K562 (cell line): ENCODE measurements around the gene HINT2. TPM values are rescaled to one million over a fixed set of nuclear protein-coding genes. Genes with fewer than 3 reads are reported as not detected.
A peak's percentile ranks its signal among the peaks of the same experiment; 100 is the strongest.

Experiments
- CEBPB ChIP-seq: fragments of 450-650 bp; IDR thresholded peaks from 2 replicates; pipeline ENCODE4 v1.6.1; 2016; ENCODE audit warnings: missing genetic modification characterization, missing compliant biosample characterization
- CEBPG ChIP-seq, 3 experiments: fragments of 200-800 bp in 1 of 3; sonication (Bioruptor generic) in 1 of 3; sonication (generic) in 1 of 3; formaldehyde crosslinking in 1 of 3; IDR thresholded peaks in 2 of 3; conservative IDR thresholded peaks in 1 of 3; 2 replicates each; pipeline versions ENCODE4 v1.6.1 to v1.8.0; 2016 to 2022; ENCODE audit warnings: missing compliant biosample characterization in 2 of 3, missing genetic modification characterization in 2 of 3, mild to moderate bottlenecking in 1 of 3, missing genetic modification reagents in 1 of 3
- CHD1 ChIP-seq: fragments of 200-600 bp; sonication (generic); IDR thresholded peaks from one replicate; pipeline ENCODE4 v1.6.1; 2012; ENCODE audit warnings: mild to moderate bottlenecking, moderate library complexity, low read length, inconsistent platforms
- DACH1 ChIP-seq: fragments of 450-650 bp; IDR thresholded peaks from 2 replicates; pipeline ENCODE4 v1.6.1; 2018; ENCODE audit not compliant: partially characterized antibody
- E2F3 ChIP-seq: fragments of 250-450 bp; sonication (Bioruptor Pico); IDR thresholded peaks from 2 replicates; pipeline ENCODE4 v1.4.0; 2020; ENCODE audit warnings: mild to moderate bottlenecking
- ELF2 ChIP-seq: fragments of 250-450 bp; sonication (Bioruptor Pico); IDR thresholded peaks from 2 replicates; pipeline ENCODE4 v1.5.0; 2021; ENCODE audit warnings: mild to moderate bottlenecking
- FOSL1 ChIP-seq: fragments of 200-800 bp; sonication (Bioruptor generic); conservative IDR thresholded peaks from 2 replicates; pipeline ENCODE4 v1.6.1; 2016; ENCODE audit warnings: missing genetic modification characterization, missing compliant biosample characterization
- GTF2E2 ChIP-seq: fragments of 200-800 bp; sonication (Bioruptor generic); IDR thresholded peaks from 2 replicates; pipeline ENCODE4 v1.6.1; 2016; ENCODE audit warnings: missing genetic modification characterization, missing compliant biosample characterization
- KAT7 ChIP-seq: sonication (generic); formaldehyde crosslinking; IDR thresholded peaks from 2 replicates; pipeline ENCODE4 v1.8.0; 2022; ENCODE audit warnings: missing genetic modification reagents, mild to moderate bottlenecking, borderline replicate concordance
- MCM3 ChIP-seq: fragments of 450-650 bp; IDR thresholded peaks from 2 replicates; pipeline ENCODE4 v1.6.1; 2016
- MYC ChIP-seq, 2 experiments: fragments of 250-450 bp in 1 of 2; sonication (Bioruptor Pico) in 1 of 2; IDR thresholded peaks; 2 replicates each; pipeline versions ENCODE4 v1.5.1 to v1.6.1; 2012 to 2021; ENCODE audit warnings: low read depth in 2 of 2, borderline replicate concordance in 1 of 2, improper control_type of control experiment in 1 of 2, low read length in 1 of 2, mild to moderate bottlenecking in 1 of 2, moderate library complexity in 1 of 2
- NFRKB ChIP-seq: fragments of 450-650 bp; IDR thresholded peaks from 2 replicates; pipeline ENCODE4 v1.6.1; 2016; ENCODE audit warnings: low read depth
- PHF20 ChIP-seq: fragments of 450-650 bp; IDR thresholded peaks from 2 replicates; pipeline ENCODE4 v1.6.1; 2018; ENCODE audit not compliant: partially characterized antibody
- PTBP1 ChIP-seq: fragments of 200-400 bp; formaldehyde crosslinking; IDR thresholded peaks from 2 replicates; pipeline ENCODE4 v1.6.1; 2017; ENCODE audit warnings: low read depth, low read length
- RBM34 ChIP-seq: fragments of 200-400 bp; formaldehyde crosslinking; IDR thresholded peaks from 2 replicates; pipeline ENCODE4 v1.6.1; 2018; ENCODE audit warnings: low read length, borderline replicate concordance; ENCODE audit not compliant: insufficient read depth
- SIN3A ChIP-seq, 2 experiments: fragments of 150-350 bp in 1 of 2; IDR thresholded peaks; 2 replicates each; pipeline ENCODE4 v1.6.1; 2011 to 2016; ENCODE audit warnings: borderline replicate concordance in 2 of 2, low read depth in 2 of 2, low read length in 2 of 2, mild to moderate bottlenecking in 2 of 2, moderate library complexity in 2 of 2; ENCODE audit not compliant: control insufficient read depth in 1 of 2
- SIN3B ChIP-seq: fragments of 450-650 bp; IDR thresholded peaks from 2 replicates; pipeline ENCODE4 v1.6.1; 2017; ENCODE audit warnings: low read depth, mild to moderate bottlenecking, moderate library complexity
- SMARCA4 ChIP-seq: fragments of 450-650 bp; IDR thresholded peaks from 2 replicates; pipeline ENCODE4 v1.6.1; 2016
- TAF9B ChIP-seq: fragments of 450-650 bp; IDR thresholded peaks from 2 replicates; pipeline ENCODE4 v1.6.1; 2018; ENCODE audit warnings: mild to moderate bottlenecking; ENCODE audit not compliant: partially characterized antibody
- ZNF146 ChIP-seq: IDR thresholded peaks from one replicate; pipeline ENCODE4 v1.6.1; 2018; ENCODE audit warnings: missing compliant biosample characterization; ENCODE audit not compliant: unreplicated experiment
- ZNF77 ChIP-seq: fragments of 250-450 bp; sonication (Bioruptor Pico); IDR thresholded peaks from 2 replicates; pipeline ENCODE4 v1.5.0; 2020
- polyA plus RNA-seq, 8 experiments: library from polyadenylated mRNA; depleted of rRNA in 4 of 8; stranded (reverse) in 5 of 8; unstranded in 3 of 8; fragments of >200 nt; fragmentation: Nextera tagmentation in 2 of 8; fragmentation: Illumina TruSeq in 1 of 8; extraction: Ambion mirVana in 2 of 8; extraction: Trizol in 1 of 8; gene quantifications; 2 replicates each; pipeline versions ENCODE4 v1.2.1 to v1.2.3, GENCODE V29; 2011 to 2014; ENCODE audit warnings: inconsistent platforms in 1 of 8, missing spikeins in 1 of 8
- total RNA-seq, 7 experiments: library from RNA; depleted of rRNA in 6 of 7; stranded (reverse); fragments of >200 nt in 6 of 7; fragmentation: Illumina TruSeq in 2 of 7; extraction: Trizol in 2 of 7; gene quantifications; 2 replicates each; pipeline versions ENCODE4 v1.2.1 to v1.2.3, GENCODE V29; 2011 to 2021; ENCODE audit warnings: low replicate concordance in 1 of 7
- TF ChIP-seq, protein P1 (sequence below): fragments of 250-450 bp; sonication (Bioruptor Pico); IDR thresholded peaks from 2 replicates; pipeline ENCODE4 v1.8.0; 2021; ENCODE audit warnings: moderate library complexity, mild to moderate bottlenecking, inconsistent platforms
- TF ChIP-seq, protein P2 (sequence below): sonication (generic); formaldehyde crosslinking; IDR thresholded peaks from 2 replicates; pipeline ENCODE4 v1.8.0; 2022; ENCODE audit warnings: mild to moderate bottlenecking, missing genetic modification reagents
- TF ChIP-seq, protein P3 (sequence below), 2 experiments: IDR thresholded peaks; 2 replicates each; pipeline ENCODE4 v1.6.1; 2011; ENCODE audit warnings: borderline replicate concordance in 1 of 2, control low read depth in 1 of 2, low read depth in 1 of 2, low read length in 1 of 2, mild to moderate bottlenecking in 1 of 2, mixed read lengths in 1 of 2, moderate library complexity in 1 of 2; ENCODE audit not compliant: insufficient read depth in 1 of 2, insufficient read length in 1 of 2, poor library complexity in 1 of 2, severe bottlenecking in 1 of 2; ENCODE audit errors: extremely low read depth in 1 of 2
- TF ChIP-seq, protein P4 (sequence below): sonication (generic); IDR thresholded peaks from 2 replicates; pipeline ENCODE4 v1.6.1; 2016

HINT2 gene
- total and polyA plus RNA-seq, 9 of the 15 experiments (the other 6 are each of a cell fraction or from before 2014, with no cell fraction given): 5.6 to 44.1 (median 27.9) TPM

DNA sequence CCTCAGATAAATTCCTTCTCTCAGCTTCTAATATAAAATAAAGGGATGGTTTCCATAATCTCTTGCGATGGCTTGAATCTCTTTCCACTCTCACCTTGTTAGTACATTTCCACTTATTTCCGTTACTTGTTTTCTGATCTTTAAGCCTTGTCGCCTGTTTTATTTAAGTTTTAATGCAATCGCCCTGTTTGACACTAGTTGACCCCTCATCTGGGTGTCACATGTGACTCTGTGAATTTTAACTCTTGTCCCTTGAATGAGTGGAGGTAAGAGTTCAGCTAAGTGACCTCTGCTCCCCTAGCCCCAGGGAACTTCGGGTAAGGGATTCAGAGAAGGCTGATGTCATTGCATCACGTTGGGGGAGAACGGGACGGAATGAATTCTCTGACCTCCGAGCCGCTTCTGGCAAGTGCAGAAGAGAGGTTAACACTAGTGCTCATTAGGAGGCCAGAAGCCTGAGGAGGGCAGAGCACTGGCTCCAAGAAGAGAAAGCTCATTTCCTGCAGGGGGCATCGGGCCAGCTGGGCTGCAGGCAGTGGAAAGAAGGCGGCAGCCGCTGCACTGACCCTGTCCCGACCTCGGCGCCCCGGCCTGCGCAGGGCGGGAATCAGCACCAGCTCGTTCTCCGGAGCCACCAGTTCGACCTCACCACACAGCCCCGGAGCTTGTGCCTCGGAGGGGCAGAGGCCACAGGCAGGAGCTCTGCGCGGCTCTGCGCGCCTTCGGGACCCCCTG is 569 bp downstream of the HINT2 start (continued):
- TF ChIP-seq, protein P1, sequence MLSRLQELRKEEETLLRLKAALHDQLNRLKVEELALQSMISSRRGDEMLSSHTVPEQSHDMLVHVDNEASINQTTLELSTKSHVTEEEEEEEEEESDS (CRISPR knock-in tag): no peak
- no peak for TF ChIP-seq KAT7 (CRISPR knock-in tag)
- TF ChIP-seq CHD1: peak; percentile 92
- TF ChIP-seq SIN3A (IDR thresholded peaks at IDR 0.05; ENCODE audit: borderline replicate concordance in 2 of 2, control insufficient read depth in 1 of 2, low read depth in 2 of 2, low read length in 2 of 2): peak in 1 of 2 experiments; percentile 15; a peak in 1 of 4 replicates
- TF ChIP-seq FOSL1 (tag): peak; percentile 33; the same call in 1 of the 2 replicates
- TF ChIP-seq, protein P2, sequence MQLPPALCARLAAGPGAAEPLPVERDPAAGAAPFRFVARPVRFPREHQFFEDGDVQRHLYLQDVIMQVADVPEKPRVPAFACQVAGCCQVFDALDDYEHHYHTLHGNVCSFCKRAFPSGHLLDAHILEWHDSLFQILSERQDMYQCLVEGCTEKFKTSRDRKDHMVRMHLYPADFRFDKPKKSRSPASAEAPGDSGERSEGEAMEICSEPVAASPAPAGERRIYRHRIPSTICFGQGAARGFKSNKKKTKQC (CRISPR knock-in tag): 0 out of 2 replicates have a peak, but pooled peaks have one; percentile 50
- TF ChIP-seq, protein P3, sequence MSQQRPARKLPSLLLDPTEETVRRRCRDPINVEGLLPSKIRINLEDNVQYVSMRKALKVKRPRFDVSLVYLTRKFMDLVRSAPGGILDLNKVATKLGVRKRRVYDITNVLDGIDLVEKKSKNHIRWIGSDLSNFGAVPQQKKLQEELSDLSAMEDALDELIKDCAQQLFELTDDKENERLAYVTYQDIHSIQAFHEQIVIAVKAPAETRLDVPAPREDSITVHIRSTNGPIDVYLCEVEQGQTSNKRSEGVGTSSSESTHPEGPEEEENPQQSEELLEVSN (IDR thresholded peaks at IDR 0.05; ENCODE audit: borderline replicate concordance in 1 of 2, extremely low read depth in 1 of 2, insufficient read depth in 1 of 2, insufficient read length in 1 of 2, low read depth in 1 of 2, low read length in 1 of 2, poor library complexity in 1 of 2, severe bottlenecking in 1 of 2): peak; percentile 46 to 58
- TF ChIP-seq PTBP1: no peak
- 0 out of 2 replicates have a peak, but pooled peaks have one; percentile 11 for TF ChIP-seq SMARCA4
- TF ChIP-seq PHF20: no peak
- 0 out of 2 replicates have a peak, but pooled peaks have one; percentile 29 for TF ChIP-seq E2F3 (CRISPR knock-in tag)
- TF ChIP-seq SIN3B: 0 out of 2 replicates have a peak, but pooled peaks have one; percentile 26
- TF ChIP-seq GTF2E2 (tag): 0 out of 2 replicates have a peak, but pooled peaks have one; percentile 62
- 0 out of 2 replicates have a peak, but pooled peaks have one; percentile 32 for TF ChIP-seq ELF2 (CRISPR knock-in tag)
- no peak for TF ChIP-seq ZNF146 (CRISPR knock-in tag)
- 0 out of 2 replicates have a peak, but pooled peaks have one; percentile 73 for TF ChIP-seq NFRKB
- TF ChIP-seq MYC (IDR thresholded peaks at IDR 0.05; ENCODE audit: low read depth, low read length): 0 out of 2 replicates have a peak, but pooled peaks have one; percentile 22
- no peak for TF ChIP-seq MYC (CRISPR knock-in tag; IDR thresholded peaks at IDR 0.05; ENCODE audit: borderline replicate concordance, low read depth)
- TF ChIP-seq RBM34: no peak
- TF ChIP-seq DACH1: peak; percentile 11
- peak; percentile 30 for TF ChIP-seq TAF9B
- no peak for TF ChIP-seq ZNF77 (CRISPR knock-in tag)
- TF ChIP-seq CEBPB (tag): peak; percentile 60
- peak; percentile 78 for TF ChIP-seq CEBPG (CRISPR knock-in tag; IDR thresholded peaks at IDR 0.05)
- peak; percentile 41 to 74 for TF ChIP-seq CEBPG (tag; conservative IDR thresholded peaks at IDR 0.05 in 1 of 2, IDR thresholded peaks at IDR 0.05 in 1 of 2)
- TF ChIP-seq, protein P4, sequence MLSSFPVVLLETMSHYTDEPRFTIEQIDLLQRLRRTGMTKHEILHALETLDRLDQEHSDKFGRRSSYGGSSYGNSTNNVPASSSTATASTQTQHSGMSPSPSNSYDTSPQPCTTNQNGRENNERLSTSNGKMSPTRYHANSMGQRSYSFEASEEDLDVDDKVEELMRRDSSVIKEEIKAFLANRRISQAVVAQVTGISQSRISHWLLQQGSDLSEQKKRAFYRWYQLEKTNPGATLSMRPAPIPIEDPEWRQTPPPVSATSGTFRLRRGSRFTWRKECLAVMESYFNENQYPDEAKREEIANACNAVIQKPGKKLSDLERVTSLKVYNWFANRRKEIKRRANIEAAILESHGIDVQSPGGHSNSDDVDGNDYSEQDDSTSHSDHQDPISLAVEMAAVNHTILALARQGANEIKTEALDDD: no peak
- TF ChIP-seq MCM3: no peak
